IMR-90 (cell line): Measurements from ENCODE around the gene CBFA2T3. TPM values are rescaled to one million over a fixed set of nuclear protein-coding genes. Genes with fewer than 3 reads are reported as not detected.

Experiments
- ATAC-seq: fragments of 200-7000 bp; cut with Tn5 transposase; 2 replicates; pipeline ENCODE4 v1.9.1; 2020; ENCODE audit warnings: low read depth, mild to moderate bottlenecking, moderate library complexity
- BruUV-seq: library from RNA; stranded (reverse); fragments of 400-500 nt; replicated peaks from 2 replicates; lab custom pipeline; 2021; lab: Mats Ljungman, UMichigan
- CTCF ChIA-PET: fragments of 300-600 bp; formaldehyde crosslinking; extraction: SDS; loops from one replicate; lab custom pipeline; 2021; ENCODE audit warnings: antibody characterized with exemption; lab: Yijun Ruan, JAX
- POLR2A ChIA-PET: fragments of 300-600 bp; sonication (Branson Sonifier 250); formaldehyde crosslinking; loops from one replicate; lab custom pipeline; 2022; ENCODE audit warnings: antibody characterized with exemption; ENCODE audit not compliant: unreplicated experiment; lab: Charles Lee
- DNase-seq: peaks from one replicate; pipeline ENCODE4 v3.0.0; 2013
- H2AFZ ChIP-seq: replicated peaks from 2 replicates; pipeline ENCODE3; 2013; ENCODE audit warnings: low read length, mild to moderate bottlenecking; ENCODE audit not compliant: poor library complexity
- H2AK5ac ChIP-seq: 2 replicates; pipeline ENCODE4 v1.6.1; 2013; ENCODE audit warnings: low read depth, low read length, inconsistent platforms
- H2AK9ac ChIP-seq: replicated peaks from 2 replicates; pipeline ENCODE3; 2013; ENCODE audit warnings: mild to moderate bottlenecking, low read depth, low read length, moderate library complexity; ENCODE audit not compliant: poor library complexity
- H2BK120ac ChIP-seq: 2 replicates; pipeline ENCODE4 v1.6.1; 2013; ENCODE audit warnings: low read depth, low read length, inconsistent platforms
- H2BK15ac ChIP-seq: 3 replicates; pipeline ENCODE4 v1.6.1; 2013; ENCODE audit warnings: low read depth, low read length, inconsistent platforms
- H2BK20ac ChIP-seq: 2 replicates; pipeline ENCODE4 v1.6.1; 2013; ENCODE audit warnings: low read depth, mild to moderate bottlenecking, inconsistent platforms, low read length, moderate library complexity
- H2BK5ac ChIP-seq: 2 replicates; pipeline ENCODE4 v1.6.1; 2013; ENCODE audit warnings: mild to moderate bottlenecking, low read depth, low read length, inconsistent platforms; ENCODE audit not compliant: poor library complexity, severe bottlenecking
- H3K14ac ChIP-seq: replicated peaks from 2 replicates; pipeline ENCODE4 v1.6.1; 2013; ENCODE audit warnings: low read depth, low read length, inconsistent platforms
- H3K18ac ChIP-seq: 2 replicates; pipeline ENCODE4 v1.6.1; 2013; ENCODE audit warnings: low read depth, low read length, control low read depth
- H3K23ac ChIP-seq: 2 replicates; pipeline ENCODE4 v1.6.1; 2013; ENCODE audit warnings: low read depth, low read length, inconsistent platforms
- H3K27ac ChIP-seq: 2 replicates; pipeline ENCODE4 v1.5.1; 2013; ENCODE audit warnings: mild to moderate bottlenecking, control low read depth, low read length; ENCODE audit not compliant: insufficient read depth
- H3K27me3 ChIP-seq: 2 replicates; pipeline ENCODE4 v1.6.1; 2013; ENCODE audit warnings: low read length; ENCODE audit not compliant: control insufficient read depth, insufficient read depth
- H3K36me3 ChIP-seq: 2 replicates; pipeline ENCODE4 v1.6.1; 2013; ENCODE audit warnings: low read length, mixed read lengths; ENCODE audit not compliant: control insufficient read depth, insufficient read depth
- H3K4ac ChIP-seq: 2 replicates; pipeline ENCODE4 v1.6.1; 2013; ENCODE audit warnings: low read depth, low read length, inconsistent platforms
- H3K4me1 ChIP-seq: 2 replicates; pipeline ENCODE4 v1.6.1; 2013; ENCODE audit warnings: low read length, mixed read lengths; ENCODE audit not compliant: control insufficient read depth, insufficient read depth
- H3K4me2 ChIP-seq: 2 replicates; pipeline ENCODE4 v1.6.1; 2013; ENCODE audit warnings: low read depth, mild to moderate bottlenecking, control low read depth, low read length, moderate library complexity
- H3K4me3 ChIP-seq: 2 replicates; pipeline ENCODE4 v1.5.1; 2013; ENCODE audit warnings: low read depth, mild to moderate bottlenecking, control low read depth, low read length, moderate library complexity; ENCODE audit not compliant: insufficient read depth
- H3K56ac ChIP-seq: 2 replicates; pipeline ENCODE4 v1.6.1; 2013; ENCODE audit warnings: low read length, inconsistent platforms; ENCODE audit not compliant: insufficient read depth; ENCODE audit errors: extremely low read depth
- H3K79me1 ChIP-seq, 2 experiments: 2 replicates each; pipeline ENCODE4 v1.6.1; 2013; ENCODE audit warnings: low read length in 2 of 2, inconsistent platforms in 1 of 2, low read depth in 1 of 2
- H3K9ac ChIP-seq: 2 replicates; pipeline ENCODE4 v1.6.1; 2013; ENCODE audit warnings: low read depth, low read length, control low read depth
- H3K9me1 ChIP-seq: 2 replicates; pipeline ENCODE4 v1.6.1; 2013; ENCODE audit warnings: low read length, inconsistent platforms; ENCODE audit not compliant: insufficient read depth
- H3K9me3 ChIP-seq: 2 replicates; pipeline ENCODE4 v1.6.1; 2013; ENCODE audit warnings: low read length; ENCODE audit not compliant: control insufficient read depth, insufficient read depth
- H4K20me1 ChIP-seq: 2 replicates; pipeline ENCODE4 v1.6.1; 2013; ENCODE audit warnings: low read length, inconsistent platforms; ENCODE audit not compliant: insufficient read depth
- H4K5ac ChIP-seq: 2 replicates; pipeline ENCODE4 v1.6.1; 2013; ENCODE audit warnings: mild to moderate bottlenecking, low read depth, low read length, control low read depth
- H4K8ac ChIP-seq, 2 experiments: 2 replicates each; pipeline ENCODE4 v1.6.1; 2013; ENCODE audit warnings: low read depth in 2 of 2, low read length in 2 of 2, control low read depth in 1 of 2, inconsistent platforms in 1 of 2
- H4K91ac ChIP-seq: 2 replicates; pipeline ENCODE4 v1.6.1; 2013; ENCODE audit warnings: low read depth, low read length, inconsistent platforms; ENCODE audit not compliant: insufficient read depth
- FOS ChIP-seq: fragments of 150-350 bp; IDR thresholded peaks from 2 replicates; pipeline ENCODE4 v1.6.1; 2016; ENCODE audit warnings: low read depth, low read length
- RCOR1 ChIP-seq: IDR thresholded peaks from 2 replicates; pipeline ENCODE4 v1.6.1; 2012; ENCODE audit warnings: mild to moderate bottlenecking, low read length, improper control_type of control experiment; ENCODE audit not compliant: insufficient replicate concordance
- WGBS, 2 experiments: methylation state at CpG; one replicate each; pipeline versions ENCODE4 v1.1.5 to v1.1.7; 2013; ENCODE audit warnings: missing lambda C conversion rate in 2 of 2; ENCODE audit not compliant: insufficient read length in 1 of 2; ENCODE audit errors: extremely low coverage in 2 of 2; 5-methylcytosine and 5-hydroxymethylcytosine counted together
- dilution Hi-C: fragments of 300-500 bp; cut with HindIII; formaldehyde crosslinking; loops from one replicate; pipeline ENCODE4 v1.14.3; 2018; ENCODE audit warnings: low sequenced_read_pairs; ENCODE audit not compliant: unreplicated experiment
- in situ Hi-C: fragments of 300-500 bp; cut with MboI; formaldehyde crosslinking; loops from 3 replicates; pipeline ENCODE4 v1.14.3; 2019; ENCODE audit warnings: low sequenced_read_pairs, inconsistent platforms, mixed read lengths
- intact Hi-C: fragments of 100-400 bp; cut with micrococcal nuclease; formaldehyde crosslinking; loops from 2 replicates; pipeline ENCODE4 v1.10.0; 2022
- polyA plus RNA-seq, 3 experiments: library from polyadenylated mRNA; depleted of rRNA; stranded (reverse); fragments of >200 nt; gene quantifications; 2 replicates each; pipeline ENCODE4 v1.2.3, GENCODE V29; 2012; ENCODE audit warnings: low replicate concordance in 1 of 3
- total RNA-seq: library from RNA; depleted of rRNA; stranded (reverse); fragments of >200 nt; gene quantifications from 2 replicates; pipeline ENCODE4 v1.2.3, GENCODE V29; 2012

CBFA2T3 gene
- total and polyA plus RNA-seq, 2 of the 4 experiments (the other 2 are of a cell fraction), result not detected

- dilution Hi-C loops, result no loop called here
These were observed 1.4 kb downstream of the CBFA2T3 start for GRCh38 chr16:88975511-88976061.

More at GRCh38 chr16:88975511-88976061, 1.4 kb downstream of the CBFA2T3 start:
- no peak for DNase-seq
- POLR2A ChIA-PET, result no interaction called here
- peaks cover 51% of the 10 kb centered on the region for H3K27me3 ChIP-seq
- H3K4me3 ChIP-seq, result no peak overlapping the region
- H3K79me1 ChIP-seq, result no peaks in the 10 kb centered on the region
- no peak overlapping the region for H2AK5ac ChIP-seq
- H4K5ac ChIP-seq, result no peak overlapping the region
- in situ Hi-C loops, result no loop called here
- CTCF ChIA-PET, result no interaction called here
- H2BK120ac ChIP-seq, result no peak overlapping the region
- no peak overlapping the region for H3K4me2 ChIP-seq
- no peak overlapping the region for H3K27ac ChIP-seq
- no peak overlapping the region for H3K4ac ChIP-seq
- no peak overlapping the region for H4K8ac ChIP-seq
- no peaks in the 10 kb centered on the region for H3K4me1 ChIP-seq
- H4K20me1 ChIP-seq, result no peaks in the 10 kb centered on the region
- no peak overlapping the region for H3K18ac ChIP-seq
- no peak for ATAC-seq
- H3K9me1 ChIP-seq, result no peaks in the 10 kb centered on the region
- no peaks in the 10 kb centered on the region for H3K9me3 ChIP-seq
- 67% methylated on average over 17 of the region's 25 CpGs; no CpG with 5 or more reads in 1 of the 2 experiments for WGBS, 2 experiments
- no TSS peak for BruUV-seq
- no peak overlapping the region for H2AK9ac ChIP-seq
- H3K56ac ChIP-seq, result no peak overlapping the region
- no peak overlapping the region for H3K14ac ChIP-seq
- H3K9ac ChIP-seq, result no peak overlapping the region
- intact Hi-C loops, result no loop called here
- TF ChIP-seq FOS, result no peak
- TF ChIP-seq RCOR1, result no peak
- H2BK5ac ChIP-seq, result no peak overlapping the region
- H2AFZ ChIP-seq, result no peak overlapping the region
- no peaks in the 10 kb centered on the region for H3K36me3 ChIP-seq
- H3K23ac ChIP-seq, result no peak overlapping the region
- H2BK15ac ChIP-seq, result no peak overlapping the region
- H2BK20ac ChIP-seq, result no peak overlapping the region
- H4K91ac ChIP-seq, result no peak overlapping the region
